NOMO-1 treated with DMSO at 0.1 percent for 48 hours (cell line): ENCODE measurements around the gene BCL2L14.

ENCODE experiments used
- DNase-seq: peaks from one replicate; lab custom pipeline; 2025; ENCODE audit not compliant: unreplicated experiment; lab: John Stamatoyannopoulos, UW

The BCL2L14 gene

GRCh38 chr12:12051668-12052067 is 19.1 kb upstream of the BCL2L14 start:
- DNase-seq = no peak

GRCh38 chr12:12054993-12055392 is 15.7 kb upstream of the BCL2L14 start:
- DNase-seq = no peak

- no peak for DNase-seq
Measured at GRCh38 chr12:12056951-12057350, 13.8 kb upstream of the BCL2L14 start.

GRCh38 chr12:12064596-12064995 is 6.1 kb upstream of the BCL2L14 start:
- no peak for DNase-seq

GRCh38 chr12:12068751-12069150 is 2.0 kb upstream of the BCL2L14 start:
- DNase-seq = no peak

GRCh38 chr12:12069821-12070548 is 754 bp upstream of the BCL2L14 start:
- no peak for DNase-seq

GRCh38 chr12:12072064-12072760 is 1.5 kb downstream of the BCL2L14 start:
- DNase-seq = no peak

GRCh38 chr12:12079291-12079690 is 8.6 kb downstream of the BCL2L14 start:
- DNase-seq = no peak

- peak; percentile 34 for DNase-seq
Measured at GRCh38 chr12:12081836-12082497, 11.2 kb downstream of the BCL2L14 start.

- no peak for DNase-seq
Measured at GRCh38 chr12:12083688-12084087, 12.9 kb downstream of the BCL2L14 start.

GRCh38 chr12:12086362-12086761 is 15.6 kb downstream of the BCL2L14 start:
- DNase-seq = no peak

- no peak for DNase-seq
Measured at GRCh38 chr12:12086973-12087692, 16.4 kb downstream of the BCL2L14 start.

GRCh38 chr12:12087693-12088034 is 16.9 kb downstream of the BCL2L14 start:
- no peak for DNase-seq

- no peak for DNase-seq
Measured at GRCh38 chr12:12088147-12088546, 17.4 kb downstream of the BCL2L14 start.

- DNase-seq = no peak
Measured at GRCh38 chr12:12088761-12089160, 18.0 kb downstream of the BCL2L14 start.

GRCh38 chr12:12091071-12091470 is 20.3 kb downstream of the BCL2L14 start:
- no peak for DNase-seq

- DNase-seq = no peak
Measured at GRCh38 chr12:12091977-12092663, 21.4 kb downstream of the BCL2L14 start.

GRCh38 chr12:12094481-12094880 is 23.7 kb downstream of the BCL2L14 start:
- no peak for DNase-seq

GRCh38 chr12:12095021-12095420 is 24.3 kb downstream of the BCL2L14 start:
- no peak for DNase-seq

GRCh38 chr12:12097891-12098690 is 27.4 kb downstream of the BCL2L14 start:
- no peak for DNase-seq
